IMR-90 (cell line): ENCODE data around the gene RGS19. TPM values are rescaled to one million over a fixed set of nuclear protein-coding genes. Genes with fewer than 3 reads are reported as not detected.

Experiments used
- ATAC-seq: fragments of 200-7000 bp; cut with Tn5 transposase; 2 replicates; pipeline ENCODE4 v1.9.1; 2020; ENCODE audit warnings: low read depth, mild to moderate bottlenecking, moderate library complexity
- BruUV-seq: library from RNA; stranded (reverse); fragments of 400-500 nt; replicated peaks from 2 replicates; lab custom pipeline; 2021; lab: Mats Ljungman, UMichigan
- CTCF ChIA-PET: fragments of 300-600 bp; formaldehyde crosslinking; extraction: SDS; loops from one replicate; lab custom pipeline; 2021; ENCODE audit warnings: antibody characterized with exemption; lab: Yijun Ruan, JAX
- POLR2A ChIA-PET: fragments of 300-600 bp; sonication (Branson Sonifier 250); formaldehyde crosslinking; loops from one replicate; lab custom pipeline; 2022; ENCODE audit warnings: antibody characterized with exemption; ENCODE audit not compliant: unreplicated experiment; lab: Charles Lee
- DNase-seq: peaks from one replicate; pipeline ENCODE4 v3.0.0; 2013
- H2AFZ ChIP-seq: replicated peaks from 2 replicates; pipeline ENCODE3; 2013; ENCODE audit warnings: low read length, mild to moderate bottlenecking; ENCODE audit not compliant: poor library complexity
- H2AK5ac ChIP-seq: 2 replicates; pipeline ENCODE4 v1.6.1; 2013; ENCODE audit warnings: low read depth, low read length, inconsistent platforms
- H2AK9ac ChIP-seq: replicated peaks from 2 replicates; pipeline ENCODE3; 2013; ENCODE audit warnings: mild to moderate bottlenecking, low read depth, low read length, moderate library complexity; ENCODE audit not compliant: poor library complexity
- H2BK120ac ChIP-seq: 2 replicates; pipeline ENCODE4 v1.6.1; 2013; ENCODE audit warnings: low read depth, low read length, inconsistent platforms
- H2BK15ac ChIP-seq: 3 replicates; pipeline ENCODE4 v1.6.1; 2013; ENCODE audit warnings: low read depth, low read length, inconsistent platforms
- H2BK20ac ChIP-seq: 2 replicates; pipeline ENCODE4 v1.6.1; 2013; ENCODE audit warnings: low read depth, mild to moderate bottlenecking, inconsistent platforms, low read length, moderate library complexity
- H2BK5ac ChIP-seq: 2 replicates; pipeline ENCODE4 v1.6.1; 2013; ENCODE audit warnings: mild to moderate bottlenecking, low read depth, low read length, inconsistent platforms; ENCODE audit not compliant: poor library complexity, severe bottlenecking
- H3K14ac ChIP-seq: replicated peaks from 2 replicates; pipeline ENCODE4 v1.6.1; 2013; ENCODE audit warnings: low read depth, low read length, inconsistent platforms
- H3K18ac ChIP-seq: 2 replicates; pipeline ENCODE4 v1.6.1; 2013; ENCODE audit warnings: low read depth, low read length, control low read depth
- H3K23ac ChIP-seq: 2 replicates; pipeline ENCODE4 v1.6.1; 2013; ENCODE audit warnings: low read depth, low read length, inconsistent platforms
- H3K27ac ChIP-seq: 2 replicates; pipeline ENCODE4 v1.5.1; 2013; ENCODE audit warnings: mild to moderate bottlenecking, control low read depth, low read length; ENCODE audit not compliant: insufficient read depth
- H3K27me3 ChIP-seq: 2 replicates; pipeline ENCODE4 v1.6.1; 2013; ENCODE audit warnings: low read length; ENCODE audit not compliant: control insufficient read depth, insufficient read depth
- H3K36me3 ChIP-seq: 2 replicates; pipeline ENCODE4 v1.6.1; 2013; ENCODE audit warnings: low read length, mixed read lengths; ENCODE audit not compliant: control insufficient read depth, insufficient read depth
- H3K4ac ChIP-seq: 2 replicates; pipeline ENCODE4 v1.6.1; 2013; ENCODE audit warnings: low read depth, low read length, inconsistent platforms
- H3K4me1 ChIP-seq: 2 replicates; pipeline ENCODE4 v1.6.1; 2013; ENCODE audit warnings: low read length, mixed read lengths; ENCODE audit not compliant: control insufficient read depth, insufficient read depth
- H3K4me2 ChIP-seq: 2 replicates; pipeline ENCODE4 v1.6.1; 2013; ENCODE audit warnings: low read depth, mild to moderate bottlenecking, control low read depth, low read length, moderate library complexity
- H3K4me3 ChIP-seq: 2 replicates; pipeline ENCODE4 v1.5.1; 2013; ENCODE audit warnings: low read depth, mild to moderate bottlenecking, control low read depth, low read length, moderate library complexity; ENCODE audit not compliant: insufficient read depth
- H3K56ac ChIP-seq: 2 replicates; pipeline ENCODE4 v1.6.1; 2013; ENCODE audit warnings: low read length, inconsistent platforms; ENCODE audit not compliant: insufficient read depth; ENCODE audit errors: extremely low read depth
- H3K79me1 ChIP-seq, 2 experiments: 2 replicates each; pipeline ENCODE4 v1.6.1; 2013; ENCODE audit warnings: low read length in 2 of 2, inconsistent platforms in 1 of 2, low read depth in 1 of 2
- H3K9ac ChIP-seq: 2 replicates; pipeline ENCODE4 v1.6.1; 2013; ENCODE audit warnings: low read depth, low read length, control low read depth
- H3K9me1 ChIP-seq: 2 replicates; pipeline ENCODE4 v1.6.1; 2013; ENCODE audit warnings: low read length, inconsistent platforms; ENCODE audit not compliant: insufficient read depth
- H3K9me3 ChIP-seq: 2 replicates; pipeline ENCODE4 v1.6.1; 2013; ENCODE audit warnings: low read length; ENCODE audit not compliant: control insufficient read depth, insufficient read depth
- H4K20me1 ChIP-seq: 2 replicates; pipeline ENCODE4 v1.6.1; 2013; ENCODE audit warnings: low read length, inconsistent platforms; ENCODE audit not compliant: insufficient read depth
- H4K5ac ChIP-seq: 2 replicates; pipeline ENCODE4 v1.6.1; 2013; ENCODE audit warnings: mild to moderate bottlenecking, low read depth, low read length, control low read depth
- H4K8ac ChIP-seq, 2 experiments: 2 replicates each; pipeline ENCODE4 v1.6.1; 2013; ENCODE audit warnings: low read depth in 2 of 2, low read length in 2 of 2, control low read depth in 1 of 2, inconsistent platforms in 1 of 2
- H4K91ac ChIP-seq: 2 replicates; pipeline ENCODE4 v1.6.1; 2013; ENCODE audit warnings: low read depth, low read length, inconsistent platforms; ENCODE audit not compliant: insufficient read depth
- BHLHE40 ChIP-seq: fragments of 150-350 bp; IDR thresholded peaks from 2 replicates; pipeline ENCODE4 v1.6.1; 2016; ENCODE audit warnings: mild to moderate bottlenecking, low read depth, low read length
- CEBPB ChIP-seq: IDR thresholded peaks from 2 replicates; pipeline ENCODE4 v1.6.1; 2012; ENCODE audit warnings: low read depth, low read length, improper control_type of control experiment
- CHD1 ChIP-seq: IDR thresholded peaks from 2 replicates; pipeline ENCODE4 v1.6.1; 2012; ENCODE audit warnings: low read depth, low read length, improper control_type of control experiment
- CTCF ChIP-seq: conservative IDR thresholded peaks from 2 replicates; pipeline ENCODE4 v1.5.1; 2012; ENCODE audit warnings: mild to moderate bottlenecking, low read depth, low read length, improper control_type of control experiment
- ELK1 ChIP-seq: fragments of 150-350 bp; IDR thresholded peaks from 2 replicates; pipeline ENCODE4 v1.6.1; 2016; ENCODE audit warnings: low read depth, mild to moderate bottlenecking, low read length, moderate library complexity, borderline replicate concordance
- FOS ChIP-seq: fragments of 150-350 bp; IDR thresholded peaks from 2 replicates; pipeline ENCODE4 v1.6.1; 2016; ENCODE audit warnings: low read depth, low read length
- MAFK ChIP-seq: IDR thresholded peaks from 2 replicates; pipeline ENCODE4 v1.6.1; 2012; ENCODE audit warnings: low read depth, low read length, improper control_type of control experiment
- MAZ ChIP-seq: IDR thresholded peaks from 2 replicates; pipeline ENCODE4 v1.6.1; 2012; ENCODE audit warnings: low read depth, mild to moderate bottlenecking, low read length, improper control_type of control experiment, moderate library complexity, borderline replicate concordance
- MXI1 ChIP-seq: IDR thresholded peaks from 2 replicates; pipeline ENCODE4 v1.6.1; 2012; ENCODE audit warnings: low read depth, mild to moderate bottlenecking, low read length, moderate library complexity, borderline replicate concordance
- NFE2L2 ChIP-seq: fragments of 150-350 bp; IDR thresholded peaks from 2 replicates; pipeline ENCODE4 v1.6.1; 2016; ENCODE audit warnings: low read depth, mild to moderate bottlenecking, low read length
- POLR2A ChIP-seq: IDR thresholded peaks from 2 replicates; pipeline ENCODE4 v1.6.1; 2012; ENCODE audit warnings: mild to moderate bottlenecking, low read depth, low read length
- RAD21 ChIP-seq: IDR thresholded peaks from 2 replicates; pipeline ENCODE4 v1.6.1; 2012; ENCODE audit warnings: low read length, improper control_type of control experiment
- RCOR1 ChIP-seq: IDR thresholded peaks from 2 replicates; pipeline ENCODE4 v1.6.1; 2012; ENCODE audit warnings: mild to moderate bottlenecking, low read length, improper control_type of control experiment; ENCODE audit not compliant: insufficient replicate concordance
- RFX5 ChIP-seq: IDR thresholded peaks from 2 replicates; pipeline ENCODE4 v1.8.0; 2012; ENCODE audit warnings: low read depth, mild to moderate bottlenecking, low read length, moderate library complexity
- SMC3 ChIP-seq: fragments of 150-350 bp; IDR thresholded peaks from 2 replicates; pipeline ENCODE4 v1.6.1; 2016; ENCODE audit warnings: low read depth, mild to moderate bottlenecking, antibody characterized with exemption, low read length, moderate library complexity
- USF2 ChIP-seq: fragments of 150-350 bp; IDR thresholded peaks from 2 replicates; pipeline ENCODE4 v1.6.1; 2017; ENCODE audit warnings: mild to moderate bottlenecking, antibody characterized with exemption, low read length, low read depth
- WGBS, 2 experiments: methylation state at CpG; one replicate each; pipeline versions ENCODE4 v1.1.5 to v1.1.7; 2013; ENCODE audit warnings: missing lambda C conversion rate in 2 of 2; ENCODE audit not compliant: insufficient read length in 1 of 2; ENCODE audit errors: extremely low coverage in 2 of 2; 5-methylcytosine and 5-hydroxymethylcytosine counted together
- dilution Hi-C: fragments of 300-500 bp; cut with HindIII; formaldehyde crosslinking; loops from one replicate; pipeline ENCODE4 v1.14.3; 2018; ENCODE audit warnings: low sequenced_read_pairs; ENCODE audit not compliant: unreplicated experiment
- in situ Hi-C: fragments of 300-500 bp; cut with MboI; formaldehyde crosslinking; loops from 3 replicates; pipeline ENCODE4 v1.14.3; 2019; ENCODE audit warnings: low sequenced_read_pairs, inconsistent platforms, mixed read lengths
- intact Hi-C: fragments of 100-400 bp; cut with micrococcal nuclease; formaldehyde crosslinking; loops from 2 replicates; pipeline ENCODE4 v1.10.0; 2022
- polyA plus RNA-seq, 3 experiments: library from polyadenylated mRNA; depleted of rRNA; stranded (reverse); fragments of >200 nt; gene quantifications; 2 replicates each; pipeline ENCODE4 v1.2.3, GENCODE V29; 2012; ENCODE audit warnings: low replicate concordance in 1 of 3
- total RNA-seq: library from RNA; depleted of rRNA; stranded (reverse); fragments of >200 nt; gene quantifications from 2 replicates; pipeline ENCODE4 v1.2.3, GENCODE V29; 2012

Gene RGS19
- total and polyA plus RNA-seq, 2 of the 4 experiments (the other 2 are of a cell fraction) = 7.7 to 17.5 TPM

- BruUV-seq = no TSS peak
- Histone ChIP-seq H3K4ac (no peak overlapping the region), H3K4me3 (no peak overlapping the region), H4K5ac (no peak overlapping the region), H3K9me1 (no peaks in the 10 kb centered on the region), H2BK15ac (no peak overlapping the region), H2BK5ac (no peak overlapping the region), H3K36me3 (no peaks in the 10 kb centered on the region), H3K23ac (no peak overlapping the region), H2BK20ac (no peak overlapping the region), H3K27me3 (peaks cover 71% of the 10 kb centered on the region), H3K27ac (no peak overlapping the region), H4K91ac (no peak overlapping the region), H3K4me1 (peaks cover 2% of the 10 kb centered on the region; the same call in 1 of the 2 replicates), H2AFZ (no peak overlapping the region), H2AK9ac (no peak overlapping the region), H3K79me1 (no peaks in the 10 kb centered on the region), H4K8ac (no peak overlapping the region), H3K14ac (no peak overlapping the region), H3K9ac (no peak overlapping the region), H3K4me2 (no peak overlapping the region), H4K20me1 (no peaks in the 10 kb centered on the region; the same call in 1 of the 2 replicates), H2AK5ac (no peak overlapping the region), H3K9me3 (no peaks in the 10 kb centered on the region), H2BK120ac (no peak overlapping the region), H3K56ac (no peak overlapping the region), H3K18ac (no peak overlapping the region)
- dilution Hi-C loops = no loop called here
- CTCF ChIA-PET = no interaction called here
- WGBS, 2 experiments = no CpG with 5 or more reads among the region's 9 CpGs
- DNase-seq = no peak
- TF ChIP-seq CTCF (no peak), RFX5 (no peak), RAD21 (no peak), MAZ (no peak), FOS (no peak), POLR2A (no peak), USF2 (no peak), RCOR1 (no peak), SMC3 (no peak), MXI1 (no peak), BHLHE40 (no peak), NFE2L2 (no peak), CHD1 (no peak), CEBPB (no peak), ELK1 (no peak), MAFK (no peak)
- no peak for ATAC-seq
- intact Hi-C loops = no loop called here
- POLR2A ChIA-PET = no interaction called here
- in situ Hi-C loops = no loop called here
Observed at GRCh38 chr20:64043768-64044167, 35.5 kb downstream of the RGS19 start.
